PFSK-1 (cell line): ENCODE results near the gene SCYL3.

Experiments
- FOXP2 ChIP-seq: optimal IDR thresholded peaks from 2 replicates; pipeline ENCODE3; 2011; ENCODE audit warnings: borderline replicate concordance, control low read depth, inconsistent platforms; ENCODE audit not compliant: insufficient read depth; ENCODE audit errors: extremely low read length, extremely low read depth
- POLR2AphosphoS5 ChIP-seq: IDR thresholded peaks from 2 replicates; pipeline ENCODE4 v1.6.1; 2012; ENCODE audit warnings: low read depth, mild to moderate bottlenecking, control low read depth, low read length, moderate library complexity
- REST ChIP-seq, 2 experiments: IDR thresholded peaks; 2 replicates each; pipeline versions ENCODE4 v1.6.1 to v1.8.0; 2011 to 2012; ENCODE audit warnings: low read depth in 2 of 2, low read length in 2 of 2, control low read depth in 1 of 2, inconsistent platforms in 1 of 2, mild to moderate bottlenecking in 1 of 2, moderate library complexity in 1 of 2; ENCODE audit not compliant: insufficient read depth in 1 of 2
- SIN3A ChIP-seq: IDR thresholded peaks from 2 replicates; pipeline ENCODE4 v1.6.1; 2012; ENCODE audit warnings: mild to moderate bottlenecking, low read length, moderate library complexity, borderline replicate concordance; ENCODE audit not compliant: insufficient read depth
- TAF1 ChIP-seq: IDR thresholded peaks from 2 replicates; pipeline ENCODE4 v1.6.1; 2012; ENCODE audit warnings: low read length, control low read depth, borderline replicate concordance; ENCODE audit not compliant: insufficient read depth

SCYL3 gene

GRCh38 chr1:169924063-169924462 is 30.4 kb upstream of the SCYL3 start:
- TF ChIP-seq REST (IDR thresholded peaks at IDR 0.05; ENCODE audit: insufficient read depth in 1 of 2, low read depth in 2 of 2, low read length in 2 of 2) (no peak), FOXP2 (no peak), TAF1 (no peak), SIN3A (no peak), POLR2AphosphoS5 (no peak)

GRCh38 chr1:169921080-169921479 is 27.4 kb upstream of the SCYL3 start:
- TF ChIP-seq POLR2AphosphoS5 (no peak), REST (IDR thresholded peaks at IDR 0.05; ENCODE audit: insufficient read depth in 1 of 2, low read depth in 2 of 2, low read length in 2 of 2) (no peak), TAF1 (no peak), FOXP2 (no peak), SIN3A (no peak)

GRCh38 chr1:169918927-169919326 is 25.2 kb upstream of the SCYL3 start:
- TF ChIP-seq SIN3A (no peak), POLR2AphosphoS5 (no peak), REST (IDR thresholded peaks at IDR 0.05; ENCODE audit: insufficient read depth in 1 of 2, low read depth in 2 of 2, low read length in 2 of 2) (no peak)

GRCh38 chr1:169915150-169915549 is 21.5 kb upstream of the SCYL3 start:
- TF ChIP-seq TAF1 (no peak), POLR2AphosphoS5 (no peak), FOXP2 (no peak), SIN3A (no peak), REST (IDR thresholded peaks at IDR 0.05; ENCODE audit: insufficient read depth in 1 of 2, low read depth in 2 of 2, low read length in 2 of 2) (no peak)

GRCh38 chr1:169914531-169914930 is 20.8 kb upstream of the SCYL3 start:
- no peak for TF ChIP-seq FOXP2
- no peak for TF ChIP-seq REST (IDR thresholded peaks at IDR 0.05; ENCODE audit: insufficient read depth in 1 of 2, low read depth in 2 of 2, low read length in 2 of 2)
- TF ChIP-seq TAF1, result no peak
- TF ChIP-seq POLR2AphosphoS5, result no peak
- no peak for TF ChIP-seq SIN3A
